Astrocyte of the spinal cord (primary cell): ENCODE data around the gene RHOV.

Experiments
- DNase-seq: peaks from one replicate; pipeline ENCODE4 v3.0.0; 2011; ENCODE audit warnings: low read depth, low spot score
- H3K4me3 ChIP-seq: 2 replicates; pipeline ENCODE4 v1.5.1; 2011; ENCODE audit warnings: low read depth, mild to moderate bottlenecking, low read length, moderate library complexity
- CTCF ChIP-seq: IDR thresholded peaks from 2 replicates; pipeline ENCODE4 v1.5.1; 2012; ENCODE audit warnings: low read depth, mild to moderate bottlenecking, low read length, inconsistent platforms
- in situ Hi-C: cut with HindIII; loops from 2 replicates; pipeline ENCODE4 v1.10.0; 2017; ENCODE audit warnings: low sequenced_read_pairs

Gene RHOV

GRCh38 chr15:40904552-40905201, 30.6 kb upstream of the RHOV start:
- H3K4me3 ChIP-seq, result no peak overlapping the region
- in situ Hi-C loops, result no loop called here
- no peak for TF ChIP-seq CTCF
- no peak for DNase-seq

GRCh38 chr15:40902605-40903561, 28.8 kb upstream of the RHOV start:
- no peak for DNase-seq
- no peak overlapping the region for H3K4me3 ChIP-seq
- in situ Hi-C loops, result no loop called here
- no peak for TF ChIP-seq CTCF

- DNase-seq, result no peak
- in situ Hi-C loops, result no loop called here
- H3K4me3 ChIP-seq, result no peak overlapping the region
- TF ChIP-seq CTCF, result no peak
Measured at GRCh38 chr15:40901053-40901443, 27.0 kb upstream of the RHOV start.

- in situ Hi-C loops, result no loop called here
- TF ChIP-seq CTCF, result no peak
- no peak overlapping the region for H3K4me3 ChIP-seq
- DNase-seq, result no peak
Measured at GRCh38 chr15:40900256-40901052, 26.4 kb upstream of the RHOV start.

GRCh38 chr15:40899536-40900207, 25.6 kb upstream of the RHOV start:
- H3K4me3 ChIP-seq, result no peak overlapping the region
- TF ChIP-seq CTCF, result no peak
- no peak for DNase-seq
- in situ Hi-C loops, result no loop called here
